GM12873 (cell line): ENCODE data around the gene SNX1.

Experiments used
- CTCF ChIP-seq: IDR thresholded peaks from 2 replicates; pipeline ENCODE4 v1.5.1; 2012; ENCODE audit warnings: low read depth, mild to moderate bottlenecking, moderate library complexity, low read length, control low read depth; ENCODE audit not compliant: insufficient read depth; ENCODE audit errors: missing control alignments

SNX1 gene

GRCh38 chr15:64090527-64090926 lies 5.3 kb upstream of the SNX1 start:
- no peak for TF ChIP-seq CTCF

- TF ChIP-seq CTCF = peak; percentile 30
Measured at GRCh38 chr15:64092075-64092820, 3.5 kb upstream of the SNX1 start.

GRCh38 chr15:64092864-64093626 lies 2.7 kb upstream of the SNX1 start:
- TF ChIP-seq CTCF = peak; percentile 39

GRCh38 chr15:64093627-64094417 lies 2.0 kb upstream of the SNX1 start, which contains the start of gene CIAO2A:
TSS of gene CIAO2A (minus strand) at chr15:64093838. CDS start at chr15:64093768, 70 bp downstream.
- TF ChIP-seq CTCF = no peak

GRCh38 chr15:64095431-64095794 lies 369 bp upstream of the SNX1 start:
- TF ChIP-seq CTCF = no peak

- TF ChIP-seq CTCF = peak; percentile 34
Measured at GRCh38 chr15:64096668-64097384, 1.0 kb downstream of the SNX1 start.

GRCh38 chr15:64099379-64099778 lies 3.6 kb downstream of the SNX1 start:
- TF ChIP-seq CTCF = no peak
